ENCODE data around the gene DNAH9. TPM values are rescaled to one million over a fixed set of nuclear protein-coding genes. Genes with fewer than 3 reads are reported as not detected.

The DNAH9 gene, protein sequence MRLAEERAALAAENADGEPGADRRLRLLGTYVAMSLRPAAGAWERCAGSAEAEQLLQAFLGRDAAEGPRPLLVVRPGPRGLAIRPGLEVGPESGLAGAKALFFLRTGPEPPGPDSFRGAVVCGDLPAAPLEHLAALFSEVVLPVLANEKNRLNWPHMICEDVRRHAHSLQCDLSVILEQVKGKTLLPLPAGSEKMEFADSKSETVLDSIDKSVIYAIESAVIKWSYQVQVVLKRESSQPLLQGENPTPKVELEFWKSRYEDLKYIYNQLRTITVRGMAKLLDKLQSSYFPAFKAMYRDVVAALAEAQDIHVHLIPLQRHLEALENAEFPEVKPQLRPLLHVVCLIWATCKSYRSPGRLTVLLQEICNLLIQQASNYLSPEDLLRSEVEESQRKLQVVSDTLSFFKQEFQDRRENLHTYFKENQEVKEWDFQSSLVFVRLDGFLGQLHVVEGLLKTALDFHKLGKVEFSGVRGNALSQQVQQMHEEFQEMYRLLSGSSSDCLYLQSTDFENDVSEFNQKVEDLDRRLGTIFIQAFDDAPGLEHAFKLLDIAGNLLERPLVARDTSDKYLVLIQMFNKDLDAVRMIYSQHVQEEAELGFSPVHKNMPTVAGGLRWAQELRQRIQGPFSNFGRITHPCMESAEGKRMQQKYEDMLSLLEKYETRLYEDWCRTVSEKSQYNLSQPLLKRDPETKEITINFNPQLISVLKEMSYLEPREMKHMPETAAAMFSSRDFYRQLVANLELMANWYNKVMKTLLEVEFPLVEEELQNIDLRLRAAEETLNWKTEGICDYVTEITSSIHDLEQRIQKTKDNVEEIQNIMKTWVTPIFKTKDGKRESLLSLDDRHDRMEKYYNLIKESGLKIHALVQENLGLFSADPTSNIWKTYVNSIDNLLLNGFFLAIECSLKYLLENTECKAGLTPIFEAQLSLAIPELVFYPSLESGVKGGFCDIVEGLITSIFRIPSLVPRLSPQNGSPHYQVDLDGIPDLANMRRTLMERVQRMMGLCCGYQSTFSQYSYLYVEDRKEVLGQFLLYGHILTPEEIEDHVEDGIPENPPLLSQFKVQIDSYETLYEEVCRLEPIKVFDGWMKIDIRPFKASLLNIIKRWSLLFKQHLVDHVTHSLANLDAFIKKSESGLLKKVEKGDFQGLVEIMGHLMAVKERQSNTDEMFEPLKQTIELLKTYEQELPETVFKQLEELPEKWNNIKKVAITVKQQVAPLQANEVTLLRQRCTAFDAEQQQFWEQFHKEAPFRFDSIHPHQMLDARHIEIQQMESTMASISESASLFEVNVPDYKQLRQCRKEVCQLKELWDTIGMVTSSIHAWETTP (N-terminal part only)
- under 0.01 TPM in 1 of 2 replicates, not detected in the other for total RNA-seq

DNA sequence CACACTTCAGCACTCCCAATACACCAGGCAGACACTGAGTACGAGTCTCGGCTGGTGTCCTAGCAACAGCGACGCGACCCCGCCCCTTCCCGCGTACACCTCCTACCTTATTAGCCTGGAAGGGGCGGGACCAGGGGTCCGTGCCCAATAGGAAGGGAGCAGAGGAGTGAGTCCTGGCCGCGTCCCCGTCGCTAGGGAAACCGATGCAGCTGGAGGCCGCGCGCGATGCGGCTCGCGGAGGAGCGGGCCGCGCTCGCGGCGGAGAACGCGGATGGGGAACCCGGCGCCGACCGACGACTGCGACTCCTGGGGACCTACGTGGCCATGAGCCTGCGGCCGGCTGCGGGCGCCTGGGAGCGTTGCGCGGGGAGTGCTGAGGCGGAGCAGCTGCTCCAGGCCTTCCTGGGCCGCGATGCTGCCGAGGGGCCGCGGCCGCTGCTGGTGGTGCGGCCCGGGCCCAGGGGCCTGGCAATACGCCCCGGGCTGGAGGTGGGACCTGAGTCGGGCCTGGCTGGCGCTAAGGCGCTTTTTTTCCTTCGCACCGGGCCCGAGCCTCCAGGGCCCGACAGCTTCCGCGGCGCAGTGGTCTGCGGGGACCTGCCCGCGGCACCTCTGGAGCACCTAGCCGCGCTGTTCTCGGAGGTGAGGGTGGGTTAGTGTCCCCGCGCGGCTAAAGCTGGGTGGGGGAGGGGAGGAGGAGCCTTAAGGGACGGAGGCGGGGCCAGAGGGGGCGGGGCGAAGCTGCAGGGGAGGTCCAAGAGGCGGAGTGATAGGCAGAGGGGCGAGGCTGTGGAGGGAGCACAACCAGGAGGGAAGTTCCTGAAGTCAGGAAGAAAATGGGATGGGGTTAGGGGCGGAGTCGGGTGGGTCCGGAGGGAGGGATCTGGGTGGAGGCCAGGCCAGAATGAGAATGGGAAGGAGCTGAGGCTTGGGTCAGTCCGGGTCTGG, at the start of gene DNAH9:
Gene DNAH9, plus strand, starts transcription at position 197 of the 948 bp plus-strand sequence. Its CDS starts 29 bp downstream, at position 226.

DNA sequence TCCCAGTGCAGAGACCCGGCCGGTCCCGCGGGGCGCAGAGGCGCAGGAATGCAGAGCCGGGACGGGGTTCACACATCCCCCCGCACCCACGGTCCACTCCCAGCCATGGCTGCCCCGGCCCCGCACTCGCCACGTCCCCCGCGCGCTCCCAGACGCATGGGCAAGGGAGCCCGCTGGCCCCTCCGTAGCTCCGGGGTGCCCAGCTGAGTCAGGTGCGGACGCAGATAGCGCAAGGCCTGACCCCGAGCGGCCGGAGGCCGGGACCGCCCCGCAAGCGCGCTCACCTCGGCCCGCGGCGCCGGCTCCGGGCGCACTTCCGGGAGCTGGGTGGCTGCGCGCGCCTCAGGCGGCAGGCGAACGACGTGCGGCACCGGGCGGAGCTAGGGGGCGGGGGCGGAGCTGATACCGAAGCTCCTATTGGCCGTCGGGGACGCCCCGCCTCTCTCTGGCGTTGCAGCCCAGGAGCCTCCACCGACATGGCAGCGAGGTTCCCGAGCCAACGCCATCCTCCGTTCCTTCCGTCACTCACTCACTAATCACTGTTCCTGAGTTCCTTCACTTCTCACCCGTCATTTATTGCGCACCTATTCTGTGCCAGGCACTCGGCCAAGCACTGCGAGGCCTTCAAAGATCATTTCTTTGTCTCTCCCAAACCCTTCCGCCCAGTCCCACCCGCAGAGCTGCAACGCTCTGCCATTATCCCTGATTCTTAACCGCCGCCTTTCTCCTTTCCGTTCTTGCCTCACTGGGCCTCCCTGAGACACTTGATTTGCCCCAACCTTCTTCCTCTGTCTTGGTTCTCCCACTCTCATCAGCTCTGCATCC, 399.1 kb downstream of the DNAH9 start, which contains the start of gene ZNF18:
Gene ZNF18, minus strand, starts transcription at position 329 of the 825 bp plus-strand sequence. CDS start 4,646 bp downstream, outside the sequence.

